Neural cell (in vitro differentiated cells): ENCODE measurements around the gene HIVEP3. TPM values are rescaled to one million over a fixed set of nuclear protein-coding genes. Genes with fewer than 3 reads are reported as not detected.

ENCODE experiments used
- H2AFZ ChIP-seq: fragments of 200-600, 300-800 bp; sonication (generic), shearing (Covaris generic); 2 replicates; pipeline ENCODE4 v1.6.0; 2014; ENCODE audit warnings: low read depth, mild to moderate bottlenecking, antibody characterized with exemption, low read length, moderate library complexity
- H3F3A ChIP-seq: fragments of 200-600 bp; shearing (Covaris generic); 2 replicates; pipeline ENCODE4 v1.6.1; 2016; ENCODE audit warnings: mild to moderate bottlenecking, moderate library complexity, mixed read lengths, antibody characterized with exemption, low read length; ENCODE audit not compliant: insufficient read depth, poor library complexity, severe bottlenecking
- H3K27ac ChIP-seq: fragments of 200-600, 300-800 bp; sonication (generic), shearing (Covaris generic); 2 replicates; pipeline ENCODE4 v1.5.1; 2014; ENCODE audit warnings: mild to moderate bottlenecking, low read length, moderate library complexity
- H3K27me3 ChIP-seq: fragments of 300-800, 200-600 bp; sonication (generic), shearing (Covaris generic); 2 replicates; pipeline ENCODE4 v1.6.0; 2014; ENCODE audit warnings: mild to moderate bottlenecking, low read depth, low read length, moderate library complexity; ENCODE audit not compliant: insufficient read depth
- H3K36me3 ChIP-seq: fragments of 300-800, 200-600 bp; sonication (generic), shearing (Covaris generic); 2 replicates; pipeline ENCODE4 v1.5.1; 2014; ENCODE audit warnings: mild to moderate bottlenecking, antibody characterized with exemption, low read length, moderate library complexity; ENCODE audit not compliant: insufficient read depth
- H3K4me2 ChIP-seq: fragments of 300-800, 200-600 bp; sonication (generic), shearing (Covaris generic); 2 replicates; pipeline ENCODE4 v1.6.0; 2014; ENCODE audit warnings: mild to moderate bottlenecking, low read length
- H3K4me3 ChIP-seq: fragments of 300-800, 200-600 bp; sonication (generic), shearing (Covaris generic); 2 replicates; pipeline ENCODE4 v1.5.1; 2014; ENCODE audit warnings: mild to moderate bottlenecking, low read length, moderate library complexity
- H3K79me2 ChIP-seq: fragments of 200-600 bp; shearing (Covaris generic); replicated peaks from 2 replicates; pipeline ENCODE4 v1.6.0; 2014; ENCODE audit warnings: mild to moderate bottlenecking, low read length, moderate library complexity; ENCODE audit not compliant: insufficient read depth
- H3K9ac ChIP-seq: fragments of 300-800, 200-600 bp; sonication (generic), shearing (Covaris generic); 2 replicates; pipeline ENCODE4 v1.6.1; 2016; ENCODE audit warnings: mild to moderate bottlenecking, low read length, mixed read lengths
- H3K9me2 ChIP-seq: fragments of 200-600 bp; shearing (Covaris generic); 2 replicates; pipeline ENCODE4 v1.6.1; 2016; ENCODE audit warnings: mild to moderate bottlenecking, low read length, mixed read lengths; ENCODE audit not compliant: insufficient read depth
- H3K9me3 ChIP-seq: fragments of 200-600, 300-800 bp; sonication (generic), shearing (Covaris generic); 2 replicates; pipeline ENCODE4 v1.6.1; 2016; ENCODE audit warnings: mild to moderate bottlenecking, mixed run types, low read length, moderate library complexity, mixed read lengths
- H4K20me1 ChIP-seq: fragments of 200-600 bp; shearing (Covaris generic); 2 replicates; pipeline ENCODE4 v1.6.1; 2016; ENCODE audit warnings: mild to moderate bottlenecking, mixed run types; ENCODE audit not compliant: insufficient read depth
- CTCF ChIP-seq: fragments of 450-650 bp; IDR thresholded peaks from 2 replicates; pipeline ENCODE4 v1.5.1; 2014; ENCODE audit warnings: antibody characterized with exemption, mild to moderate bottlenecking, moderate library complexity; ENCODE audit not compliant: poor library complexity, severe bottlenecking
- EP300 ChIP-seq: fragments of 450-650 bp; conservative IDR thresholded peaks from 2 replicates; pipeline ENCODE4 v1.6.1; 2014; ENCODE audit warnings: antibody characterized with exemption, mild to moderate bottlenecking, moderate library complexity; ENCODE audit not compliant: poor library complexity, severe bottlenecking
- EZH2 ChIP-seq: fragments of 200-600, 300-800 bp; shearing (Covaris generic), sonication (generic); IDR thresholded peaks from 2 replicates; pipeline ENCODE4 v1.6.1; 2014; ENCODE audit warnings: antibody characterized with exemption, low read length, borderline replicate concordance, mild to moderate bottlenecking; ENCODE audit not compliant: insufficient read depth, poor library complexity, severe bottlenecking
- RAD21 ChIP-seq: fragments of 450-650 bp; conservative IDR thresholded peaks from 2 replicates; pipeline ENCODE4 v1.6.1; 2014; ENCODE audit warnings: antibody characterized with exemption, mild to moderate bottlenecking, moderate library complexity
- REST ChIP-seq: IDR thresholded peaks from 2 replicates; pipeline ENCODE4 v1.6.1; 2012; ENCODE audit warnings: borderline replicate concordance
- TAF1 ChIP-seq: IDR thresholded peaks from 2 replicates; pipeline ENCODE4 v1.6.1; 2012; ENCODE audit warnings: low read depth
- polyA plus RNA-seq: library from polyadenylated mRNA; depleted of rRNA; stranded (reverse); fragments of >200 nt; gene quantifications from 2 replicates; pipeline ENCODE4 v1.2.3, GENCODE V29; 2014

The HIVEP3 gene
- polyA plus RNA-seq, 1 donor from 2014 or later, result 2.6 TPM

GRCh38 chr1:41546833-41547135 lies 371.9 kb downstream of the HIVEP3 start:
- no peaks in the 10 kb centered on the region for H3K36me3 ChIP-seq
- H3K27ac ChIP-seq, result no peak overlapping the region
- H3K27me3 ChIP-seq, result no peaks in the 10 kb centered on the region
- H3K9ac ChIP-seq, result no peak overlapping the region
- H2AFZ ChIP-seq, result no peak overlapping the region
- no peak overlapping the region for H3K4me3 ChIP-seq
- no peaks in the 10 kb centered on the region for H3F3A ChIP-seq
- no peaks in the 10 kb centered on the region for H3K9me3 ChIP-seq
- TF ChIP-seq CTCF, result no peak
- TF ChIP-seq EZH2, result no peak
- TF ChIP-seq RAD21, result no peak
- TF ChIP-seq EP300, result no peak
- no peaks in the 10 kb centered on the region for H3K79me2 ChIP-seq
- H3K4me2 ChIP-seq, result no peak overlapping the region
- H4K20me1 ChIP-seq, result no peaks in the 10 kb centered on the region
- H3K9me2 ChIP-seq, result no peaks in the 10 kb centered on the region

- Histone ChIP-seq H2AFZ (no peak overlapping the region), H4K20me1 (no peaks in the 10 kb centered on the region), H3K9me3 (no peaks in the 10 kb centered on the region), H3K4me3 (no peak overlapping the region), H3K36me3 (no peaks in the 10 kb centered on the region), H3K27ac (no peak overlapping the region), H3K27me3 (no peaks in the 10 kb centered on the region), H3K9me2 (no peaks in the 10 kb centered on the region), H3K79me2 (no peaks in the 10 kb centered on the region), H3K4me2 (no peak overlapping the region), H3K9ac (no peak overlapping the region), H3F3A (no peaks in the 10 kb centered on the region)
- no peak for TF ChIP-seq RAD21
- no peak for TF ChIP-seq TAF1
- no peak for TF ChIP-seq REST
Observed at GRCh38 chr1:41545996-41546832, 372.5 kb downstream of the HIVEP3 start.

GRCh38 chr1:41542196-41542930 lies 376.4 kb downstream of the HIVEP3 start:
- no peaks in the 10 kb centered on the region for H3K36me3 ChIP-seq
- no peaks in the 10 kb centered on the region for H3K9me2 ChIP-seq
- no peaks in the 10 kb centered on the region for H3K9me3 ChIP-seq
- H3K79me2 ChIP-seq, result no peaks in the 10 kb centered on the region
- TF ChIP-seq EZH2, result no peak
- TF ChIP-seq CTCF, result no peak
- TF ChIP-seq REST, result no peak
- no peak overlapping the region for H2AFZ ChIP-seq
- no peak overlapping the region for H3K27ac ChIP-seq
- no peaks in the 10 kb centered on the region for H4K20me1 ChIP-seq
- H3K9ac ChIP-seq, result no peak overlapping the region
- H3K27me3 ChIP-seq, result no peaks in the 10 kb centered on the region
- H3F3A ChIP-seq, result no peaks in the 10 kb centered on the region
- H3K4me3 ChIP-seq, result no peak overlapping the region
- H3K4me2 ChIP-seq, result no peak overlapping the region
